HEK293 (cell line): ENCODE data around the gene MYO1E.

Experiments
- CTCF ChIA-PET: fragments of 350-600 bp; formaldehyde crosslinking; extraction: SDS; loops from one replicate; lab custom pipeline; 2021; ENCODE audit warnings: antibody characterized with exemption; lab: Yijun Ruan, JAX
- POLR2A ChIA-PET: fragments of 300-600 bp; formaldehyde crosslinking; extraction: SDS; loops from one replicate; lab custom pipeline; 2020; ENCODE audit warnings: antibody characterized with exemption, inconsistent platforms; lab: Yijun Ruan, JAX
- H3K27ac ChIP-seq: fragments of 200-500 bp; sonication (Bioruptor generic); 2 replicates; pipeline ENCODE4 v1.5.1; 2014; ENCODE audit warnings: low read depth, low read length, control low read depth, inconsistent platforms; ENCODE audit errors: extremely low read depth
- H3K36me3 ChIP-seq, 2 experiments: fragments of 200-500 bp in 1 of 2; sonication (Bioruptor generic) in 1 of 2; 1 replicate in 1 of 2; 2 replicates in 1 of 2; pipeline ENCODE4 v1.5.1; 2014 to 2017; ENCODE audit warnings: inconsistent platforms in 2 of 2, low read length in 2 of 2; ENCODE audit not compliant: control insufficient read depth in 2 of 2, insufficient read depth in 1 of 2
- H3K4me1 ChIP-seq: fragments of 200-500 bp; sonication (Bioruptor generic); 2 replicates; pipeline ENCODE4 v1.5.1; 2014; ENCODE audit warnings: mild to moderate bottlenecking, low read length, inconsistent platforms; ENCODE audit not compliant: control insufficient read depth, insufficient read depth
- H3K4me3 ChIP-seq: 2 replicates; pipeline ENCODE4 v1.5.1; 2011; ENCODE audit warnings: low read depth, mild to moderate bottlenecking, control low read depth, low read length, moderate library complexity
- H3K9me3 ChIP-seq: fragments of 200-500 bp; sonication (Bioruptor generic); 2 replicates; pipeline ENCODE4 v1.5.1; 2014; ENCODE audit warnings: low read depth, low read length, inconsistent platforms; ENCODE audit not compliant: control insufficient read depth, insufficient read depth
- GLIS2 ChIP-seq: fragments of 450-650 bp; formaldehyde crosslinking; IDR thresholded peaks from 2 replicates; pipeline ENCODE4 v1.5.1; 2016; ENCODE audit warnings: missing biosample characterization, missing genetic modification characterization
- KLF16 ChIP-seq: fragments of 450-650 bp; formaldehyde crosslinking; IDR thresholded peaks from 2 replicates; pipeline ENCODE4 v1.5.1; 2017; ENCODE audit warnings: missing biosample characterization, missing genetic modification characterization
- KLF8 ChIP-seq: fragments of 450-650 bp; formaldehyde crosslinking; IDR thresholded peaks from 2 replicates; pipeline ENCODE4 v1.5.1; 2016; ENCODE audit warnings: missing biosample characterization, missing genetic modification characterization
- MYNN ChIP-seq: fragments of 450-650 bp; formaldehyde crosslinking; IDR thresholded peaks from 2 replicates; pipeline ENCODE4 v1.5.1; 2016; ENCODE audit warnings: missing biosample characterization, missing genetic modification characterization, borderline replicate concordance
- PRDM6 ChIP-seq: fragments of 450-650 bp; formaldehyde crosslinking; IDR thresholded peaks from 2 replicates; pipeline ENCODE4 v1.5.1; 2017; ENCODE audit warnings: missing biosample characterization, missing genetic modification characterization
- SCRT2 ChIP-seq: fragments of 450-650 bp; formaldehyde crosslinking; IDR thresholded peaks from 2 replicates; pipeline ENCODE4 v1.5.1; 2016; ENCODE audit warnings: missing biosample characterization, missing genetic modification characterization
- ZBTB20 ChIP-seq: fragments of 450-650 bp; formaldehyde crosslinking; IDR thresholded peaks from 2 replicates; pipeline ENCODE4 v1.5.1; 2016; ENCODE audit warnings: missing biosample characterization, missing genetic modification characterization
- ZFP3 ChIP-seq: fragments of 450-650 bp; formaldehyde crosslinking; IDR thresholded peaks from 2 replicates; pipeline ENCODE4 v1.5.1; 2016; ENCODE audit warnings: low read depth, missing biosample characterization, missing genetic modification characterization
- ZNF10 ChIP-seq: fragments of 450-650 bp; formaldehyde crosslinking; IDR thresholded peaks from 2 replicates; pipeline ENCODE4 v1.5.1; 2017; ENCODE audit warnings: missing biosample characterization, missing genetic modification characterization
- ZNF121 ChIP-seq: fragments of 450-650 bp; formaldehyde crosslinking; IDR thresholded peaks from 2 replicates; pipeline ENCODE4 v1.5.1; 2016; ENCODE audit warnings: missing biosample characterization, missing genetic modification characterization
- ZNF138 ChIP-seq: fragments of 450-650 bp; formaldehyde crosslinking; IDR thresholded peaks from 2 replicates; pipeline ENCODE4 v1.5.1; 2016; ENCODE audit warnings: missing biosample characterization, missing genetic modification characterization, borderline replicate concordance
- ZNF16 ChIP-seq: fragments of 450-650 bp; formaldehyde crosslinking; IDR thresholded peaks from 2 replicates; pipeline ENCODE4 v1.5.1; 2016; ENCODE audit warnings: low read depth, missing biosample characterization, missing genetic modification characterization
- ZNF174 ChIP-seq: fragments of 450-650 bp; formaldehyde crosslinking; IDR thresholded peaks from 2 replicates; pipeline ENCODE4 v1.5.0; 2017; ENCODE audit warnings: missing biosample characterization, mild to moderate bottlenecking, missing genetic modification characterization
- ZNF184 ChIP-seq: fragments of 450-650 bp; IDR thresholded peaks from 2 replicates; pipeline ENCODE4 v1.5.1; 2018; ENCODE audit warnings: missing biosample characterization, mild to moderate bottlenecking, missing genetic modification characterization
- ZNF2 ChIP-seq: fragments of 450-650 bp; formaldehyde crosslinking; IDR thresholded peaks from 2 replicates; pipeline ENCODE4 v1.5.1; 2016; ENCODE audit warnings: missing biosample characterization, missing genetic modification characterization
- ZNF266 ChIP-seq: fragments of 450-650 bp; formaldehyde crosslinking; IDR thresholded peaks from 2 replicates; pipeline ENCODE4 v1.5.1; 2016; ENCODE audit warnings: missing biosample characterization, missing genetic modification characterization, low read depth
- ZNF274 ChIP-seq, 2 experiments: fragments of 200-500 bp in 1 of 2; fragments of 450-650 bp in 1 of 2; sonication (Bioruptor generic) in 1 of 2; formaldehyde crosslinking in 1 of 2; IDR thresholded peaks; 2 replicates each; pipeline versions ENCODE4 v1.5.1 to v1.6.1; 2014 to 2016; ENCODE audit warnings: borderline replicate concordance in 1 of 2, inconsistent platforms in 1 of 2, low read length in 1 of 2, missing biosample characterization in 1 of 2, missing genetic modification characterization in 1 of 2
- ZNF394 ChIP-seq: fragments of 450-650 bp; formaldehyde crosslinking; IDR thresholded peaks from 2 replicates; pipeline ENCODE4 v1.5.1; 2016; ENCODE audit warnings: missing biosample characterization, missing genetic modification characterization, mild to moderate bottlenecking, moderate library complexity, borderline replicate concordance
- ZNF423 ChIP-seq: fragments of 450-650 bp; formaldehyde crosslinking; IDR thresholded peaks from 2 replicates; pipeline ENCODE4 v1.5.1; 2016; ENCODE audit warnings: missing biosample characterization, missing genetic modification characterization
- ZNF426 ChIP-seq: fragments of 450-650 bp; formaldehyde crosslinking; IDR thresholded peaks from 2 replicates; pipeline ENCODE4 v1.5.1; 2017; ENCODE audit warnings: missing biosample characterization, missing genetic modification characterization, mild to moderate bottlenecking, inconsistent platforms, moderate library complexity
- ZNF48 ChIP-seq: fragments of 450-650 bp; formaldehyde crosslinking; IDR thresholded peaks from 2 replicates; pipeline ENCODE4 v1.5.1; 2016; ENCODE audit warnings: missing biosample characterization, missing genetic modification characterization
- ZNF621 ChIP-seq: fragments of 450-650 bp; formaldehyde crosslinking; IDR thresholded peaks from 2 replicates; pipeline ENCODE4 v1.5.1; 2017; ENCODE audit warnings: missing biosample characterization, missing genetic modification characterization
- ZNF639 ChIP-seq: fragments of 450-650 bp; formaldehyde crosslinking; IDR thresholded peaks from 2 replicates; pipeline ENCODE4 v1.5.1; 2016; ENCODE audit warnings: missing biosample characterization, missing genetic modification characterization
- ZNF660 ChIP-seq: fragments of 450-650 bp; IDR thresholded peaks from 2 replicates; pipeline ENCODE4 v1.5.1; 2018; ENCODE audit warnings: missing biosample characterization, mild to moderate bottlenecking, missing genetic modification characterization
- ZNF677 ChIP-seq: fragments of 450-650 bp; IDR thresholded peaks from 2 replicates; pipeline ENCODE4 v1.5.0; 2018; ENCODE audit warnings: missing biosample characterization, mild to moderate bottlenecking, missing genetic modification characterization, moderate library complexity
- ZNF692 ChIP-seq: fragments of 450-650 bp; formaldehyde crosslinking; IDR thresholded peaks from 2 replicates; pipeline ENCODE4 v1.5.1; 2016; ENCODE audit warnings: missing biosample characterization, missing genetic modification characterization
- ZXDB ChIP-seq: fragments of 450-650 bp; formaldehyde crosslinking; IDR thresholded peaks from 2 replicates; pipeline ENCODE4 v1.5.1; 2016; ENCODE audit warnings: missing biosample characterization, missing genetic modification characterization
- TF ChIP-seq, protein P1 (sequence below): fragments of 450-650 bp; formaldehyde crosslinking; IDR thresholded peaks from 2 replicates; pipeline ENCODE4 v1.5.1; 2017; ENCODE audit warnings: missing biosample characterization, mild to moderate bottlenecking, missing genetic modification characterization, moderate library complexity
- TF ChIP-seq, protein P2 (sequence below): fragments of 450-650 bp; formaldehyde crosslinking; IDR thresholded peaks from 2 replicates; pipeline ENCODE4 v1.5.1; 2017; ENCODE audit warnings: missing biosample characterization, missing genetic modification characterization

MYO1E gene

GRCh38 chr15:59309405-59309804 is 63.3 kb downstream of the MYO1E start:
- Histone ChIP-seq H3K36me3 (no peaks in the 10 kb centered on the region), H3K27ac (no peak overlapping the region), H3K9me3 (no peaks in the 10 kb centered on the region), H3K4me1 (peaks cover 15% of the 10 kb centered on the region), H3K4me3 (no peak overlapping the region)
- CTCF ChIA-PET: no interaction called here
- POLR2A ChIA-PET: no interaction called here
- no peak for TF ChIP-seq SCRT2 (tag by site-specific recombination)
- no peak for TF ChIP-seq ZNF660
- no peak for TF ChIP-seq ZNF10 (tag by site-specific recombination)
- TF ChIP-seq ZXDB (tag by site-specific recombination): no peak
- no peak for TF ChIP-seq ZNF639 (tag by site-specific recombination)
- TF ChIP-seq, protein P1, sequence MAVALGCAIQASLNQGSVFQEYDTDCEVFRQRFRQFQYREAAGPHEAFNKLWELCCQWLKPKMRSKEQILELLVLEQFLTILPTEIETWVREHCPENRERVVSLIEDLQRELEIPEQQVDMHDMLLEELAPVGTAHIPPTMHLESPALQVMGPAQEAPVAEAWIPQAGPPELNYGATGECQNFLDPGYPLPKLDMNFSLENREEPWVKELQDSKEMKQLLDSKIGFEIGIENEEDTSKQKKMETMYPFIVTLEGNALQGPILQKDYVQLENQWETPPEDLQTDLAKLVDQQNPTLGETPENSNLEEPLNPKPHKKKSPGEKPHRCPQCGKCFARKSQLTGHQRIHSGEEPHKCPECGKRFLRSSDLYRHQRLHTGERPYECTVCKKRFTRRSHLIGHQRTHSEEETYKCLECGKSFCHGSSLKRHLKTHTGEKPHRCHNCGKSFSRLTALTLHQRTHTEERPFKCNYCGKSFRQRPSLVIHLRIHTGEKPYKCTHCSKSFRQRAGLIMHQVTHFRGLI (tag by site-specific recombination): no peak
- no peak for TF ChIP-seq ZNF138 (tag by site-specific recombination)
- TF ChIP-seq ZNF121 (tag by site-specific recombination): no peak
- TF ChIP-seq ZNF2 (tag by site-specific recombination): no peak
- TF ChIP-seq ZNF48 (tag by site-specific recombination): no peak
- no peak for TF ChIP-seq KLF8
- TF ChIP-seq ZNF692 (tag by site-specific recombination): no peak
- no peak for TF ChIP-seq ZBTB20 (tag by site-specific recombination)
- TF ChIP-seq ZNF266 (tag by site-specific recombination): no peak
- no peak for TF ChIP-seq ZNF394 (tag by site-specific recombination)
- TF ChIP-seq ZFP3 (tag by site-specific recombination): no peak

- ChIA-PET POLR2A (no interaction called here), CTCF (interaction anchor here (0.7 kb wide), 1 partner anchor 221 kb away, joined by 3 read pairs; no protein-coding TSS in a partner anchor)
- H3K9me3 ChIP-seq: no peaks in the 10 kb centered on the region
- H3K4me1 ChIP-seq: peaks cover 11% of the 10 kb centered on the region
- no peak overlapping the region for H3K27ac ChIP-seq
- H3K36me3 ChIP-seq: no peaks in the 10 kb centered on the region
- H3K4me3 ChIP-seq: no peak overlapping the region
- no peak for TF ChIP-seq ZNF174 (tag by site-specific recombination)
- TF ChIP-seq KLF16: no peak
- TF ChIP-seq ZNF423: no peak
- TF ChIP-seq ZNF677 (tag by site-specific recombination): no peak
- no peak for TF ChIP-seq ZNF274 (IDR thresholded peaks at IDR 0.05; ENCODE audit: low read length)
- TF ChIP-seq ZNF274 (tag by site-specific recombination; IDR thresholded peaks at IDR 0.05; ENCODE audit: borderline replicate concordance): no peak
- TF ChIP-seq ZNF621 (tag by site-specific recombination): no peak
- TF ChIP-seq, protein P2, sequence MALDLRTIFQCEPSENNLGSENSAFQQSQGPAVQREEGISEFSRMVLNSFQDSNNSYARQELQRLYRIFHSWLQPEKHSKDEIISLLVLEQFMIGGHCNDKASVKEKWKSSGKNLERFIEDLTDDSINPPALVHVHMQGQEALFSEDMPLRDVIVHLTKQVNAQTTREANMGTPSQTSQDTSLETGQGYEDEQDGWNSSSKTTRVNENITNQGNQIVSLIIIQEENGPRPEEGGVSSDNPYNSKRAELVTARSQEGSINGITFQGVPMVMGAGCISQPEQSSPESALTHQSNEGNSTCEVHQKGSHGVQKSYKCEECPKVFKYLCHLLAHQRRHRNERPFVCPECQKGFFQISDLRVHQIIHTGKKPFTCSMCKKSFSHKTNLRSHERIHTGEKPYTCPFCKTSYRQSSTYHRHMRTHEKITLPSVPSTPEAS (tag by site-specific recombination): no peak
- TF ChIP-seq MYNN (tag by site-specific recombination): no peak
- TF ChIP-seq GLIS2 (tag by site-specific recombination): no peak
- TF ChIP-seq ZNF184 (tag by site-specific recombination): no peak
- no peak for TF ChIP-seq ZNF426 (tag by site-specific recombination)
- no peak for TF ChIP-seq ZNF16
- no peak for TF ChIP-seq PRDM6 (tag by site-specific recombination)
Observed at GRCh38 chr15:59307165-59307537, 65.5 kb downstream of the MYO1E start.
